Stimulated activated CD4-positive, alpha-beta T cell treated with anti-CD3 and anti-CD28 coated beads, Interleukin-1b, Interleukin-23, amount 100 ng/mL, for 1 hour (primary cell): ENCODE results near the gene PTPRN2.
"Not testable (repeated sequence)": the region's sequence is repeated elsewhere in the genome, so short reads cannot be mapped to it uniquely, and the experiment has no call there.

Experiments used
- DNase-seq, 2 donors: peaks; one replicate each; pipeline ENCODE4 v3.0.0-alpha.2; 2020; ENCODE audit warnings: low read depth in 2 of 2

PTPRN2 gene

DNA sequence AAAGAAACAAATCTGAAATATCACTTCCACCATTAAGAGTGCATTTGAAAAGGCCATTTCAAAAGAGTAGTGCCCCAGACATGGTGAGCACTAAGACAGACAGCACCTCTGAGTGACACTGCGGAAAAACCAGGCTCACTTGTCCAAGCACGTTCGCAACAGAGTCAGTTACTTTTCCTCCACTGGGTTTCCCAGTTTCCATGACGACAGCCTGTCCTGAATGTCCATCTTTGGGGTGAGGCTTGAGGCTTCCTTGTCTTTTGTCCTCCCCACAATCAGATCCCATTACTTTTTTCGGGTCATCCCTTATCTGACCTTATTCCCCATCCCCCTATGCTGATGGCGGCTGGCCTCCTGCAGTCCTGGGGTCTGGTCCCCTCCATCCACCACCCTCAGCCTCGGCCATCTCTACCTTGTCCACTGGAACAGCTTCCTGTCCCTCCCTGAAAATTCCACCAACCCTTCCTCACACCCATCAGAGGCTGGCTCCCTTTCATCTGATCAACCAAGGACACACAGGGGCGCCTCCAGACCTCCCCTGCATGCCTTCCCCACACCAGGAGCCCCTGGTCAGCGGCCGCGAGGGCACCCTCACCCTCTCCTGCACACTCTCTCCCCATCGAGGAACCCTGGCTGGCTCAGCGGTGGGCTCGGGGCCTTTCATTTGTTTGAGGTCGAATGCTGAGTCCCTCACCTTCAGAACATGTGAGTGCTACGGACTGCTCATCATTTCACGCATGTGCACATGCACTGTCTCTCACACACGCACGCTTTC lies 887.2 kb downstream of the PTPRN2 start:
- DNase-seq: no peak

DNA sequence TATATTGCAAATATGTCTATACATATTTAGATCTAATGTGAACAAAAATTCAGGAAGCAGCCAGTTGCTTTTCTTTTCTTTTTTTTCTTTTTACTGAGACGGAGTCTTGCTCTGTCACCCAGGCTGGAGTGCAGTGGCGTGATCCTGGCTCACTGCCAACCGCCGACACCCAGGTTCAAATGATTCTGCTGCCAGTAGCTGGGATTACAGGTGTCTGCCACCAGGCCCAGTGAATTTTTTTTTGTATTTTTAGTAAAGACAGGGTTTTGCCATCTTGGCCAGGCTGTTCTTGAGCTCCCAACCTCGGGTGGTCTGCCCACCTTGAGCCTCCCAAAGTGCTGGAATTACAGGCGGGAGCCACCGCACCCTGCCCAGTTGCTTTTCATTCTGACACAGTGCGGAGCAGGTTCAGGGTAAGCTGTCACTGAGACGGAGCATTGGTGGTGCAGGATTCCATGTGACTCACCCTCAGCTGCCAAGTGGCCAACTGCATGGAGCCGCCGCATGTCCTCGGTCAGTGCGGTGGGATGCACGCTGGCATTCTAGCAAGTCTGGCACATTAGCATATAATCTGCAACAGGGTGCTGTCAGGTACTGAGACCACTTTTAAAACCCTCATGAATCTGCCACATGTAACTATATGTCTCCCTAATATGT lies 888.1 kb downstream of the PTPRN2 start:
- no peak for DNase-seq

DNA sequence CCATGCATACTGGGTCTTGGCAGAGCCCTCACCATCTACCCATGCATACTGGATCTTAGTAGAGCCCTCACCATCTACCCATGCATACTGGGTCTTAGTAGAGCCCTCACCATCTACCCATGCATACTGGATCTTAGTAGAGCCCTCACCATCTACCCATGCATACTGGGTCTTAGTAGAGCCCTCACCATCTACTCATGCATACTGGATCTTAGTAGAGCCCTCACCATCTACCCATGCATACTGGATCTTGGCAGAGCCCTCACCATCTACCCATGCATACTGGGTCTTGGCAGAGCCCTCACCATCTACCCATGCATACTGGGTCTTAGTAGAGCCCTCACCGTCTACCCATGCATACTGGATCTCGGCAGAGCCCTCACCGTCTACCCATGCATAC lies 890.3 kb downstream of the PTPRN2 start:
- DNase-seq: not testable (repeated sequence)

DNA sequence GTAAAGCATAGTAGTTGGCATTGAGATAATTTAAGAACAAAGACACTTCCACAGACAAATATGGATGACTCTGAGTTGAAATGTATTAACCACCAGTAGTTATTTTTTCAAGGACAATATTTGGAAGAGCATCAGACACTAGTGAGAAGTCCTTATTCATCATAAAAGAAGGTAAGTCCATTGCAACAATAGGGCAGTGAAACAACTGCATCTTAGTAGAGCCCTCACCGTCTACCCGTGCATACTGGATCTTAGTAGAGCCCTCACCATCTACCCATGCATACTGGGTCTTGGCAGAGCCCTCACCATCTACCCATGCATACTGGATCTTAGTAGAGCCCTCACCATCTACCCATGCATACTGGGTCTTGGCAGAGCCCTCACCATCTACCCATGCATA lies 892.0 kb downstream of the PTPRN2 start:
- DNase-seq: not testable (repeated sequence)

DNA sequence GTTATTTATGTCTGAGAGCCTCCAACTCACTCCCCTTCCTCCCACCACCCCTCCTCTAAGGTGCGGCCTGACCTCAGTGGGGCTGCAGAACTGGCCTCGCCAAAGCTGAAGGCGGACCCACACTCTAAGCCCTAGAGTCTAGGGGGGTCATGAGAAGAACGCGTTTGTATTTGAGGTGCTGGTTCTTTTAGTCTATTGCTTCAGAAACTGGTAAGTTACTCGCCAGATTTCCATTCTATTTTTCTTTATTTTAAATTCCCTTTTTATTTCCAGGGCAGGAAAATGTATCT lies 893.3 kb downstream of the PTPRN2 start:
- no peak for DNase-seq

DNA sequence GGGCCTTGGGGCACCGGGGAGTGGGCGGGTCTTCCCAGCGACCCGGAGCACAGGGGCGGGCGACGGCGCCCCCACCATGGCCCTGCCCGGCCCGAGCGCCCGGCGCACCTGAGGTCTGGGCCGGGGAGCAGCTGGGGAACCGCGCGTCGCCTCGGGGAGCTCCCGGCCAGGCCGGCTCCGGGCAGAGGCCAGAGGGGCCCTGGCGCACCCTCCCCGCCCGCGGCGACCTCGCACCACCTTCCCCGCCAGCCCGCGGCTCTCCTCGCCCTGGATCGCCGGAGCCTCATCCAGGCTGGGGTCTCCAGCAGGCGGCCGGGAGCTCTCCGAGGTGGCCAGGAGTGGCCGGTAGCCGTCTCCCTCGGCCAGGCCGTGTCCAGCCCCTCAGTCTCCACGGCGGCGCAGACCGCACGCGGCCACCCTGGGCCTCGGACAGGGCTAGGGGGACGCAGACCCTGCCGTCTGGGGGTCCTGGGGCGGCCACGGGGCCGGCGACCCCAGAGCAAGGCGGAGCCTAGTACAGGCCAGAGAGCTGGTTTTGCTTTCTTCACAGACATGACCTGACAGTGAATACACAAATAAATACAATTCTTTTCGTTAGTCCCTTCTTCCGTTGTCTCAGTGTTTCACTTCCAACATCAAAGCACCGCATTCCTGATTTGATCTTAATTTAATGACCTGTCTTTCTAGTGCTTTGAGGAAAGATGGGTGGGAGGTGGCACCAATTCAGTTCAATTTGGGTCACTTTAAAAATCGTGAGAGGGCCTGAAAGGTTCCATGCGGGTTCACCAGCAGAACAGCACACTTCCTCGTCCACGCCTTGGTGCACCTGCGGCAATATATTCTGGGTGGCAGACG lies 893.9 kb downstream of the PTPRN2 start:
- DNase-seq: no peak

DNA sequence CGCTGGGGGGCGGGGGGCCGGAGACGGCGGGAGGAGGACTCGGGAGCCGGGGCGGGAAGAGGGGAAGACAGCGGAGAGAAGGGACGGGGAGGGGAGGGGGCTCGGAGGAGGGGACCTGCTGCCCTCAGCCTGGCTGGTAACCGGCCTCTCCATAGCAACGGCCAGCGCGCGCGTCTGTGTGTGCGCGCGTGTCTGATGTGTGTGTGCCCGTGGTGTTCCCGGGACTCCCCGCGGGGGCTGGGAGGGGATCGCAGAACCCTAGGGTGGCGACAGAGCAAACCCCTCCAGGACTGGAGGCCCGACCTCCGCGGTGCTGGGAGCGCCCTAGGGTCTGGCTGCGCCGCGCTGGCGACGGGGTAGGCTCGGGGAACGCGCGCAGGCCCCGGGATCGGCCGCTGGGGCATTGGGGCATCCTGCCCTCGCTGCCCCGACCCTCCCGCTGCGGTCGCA lies 894.5 kb downstream of the PTPRN2 start:
- DNase-seq: no peak

DNA sequence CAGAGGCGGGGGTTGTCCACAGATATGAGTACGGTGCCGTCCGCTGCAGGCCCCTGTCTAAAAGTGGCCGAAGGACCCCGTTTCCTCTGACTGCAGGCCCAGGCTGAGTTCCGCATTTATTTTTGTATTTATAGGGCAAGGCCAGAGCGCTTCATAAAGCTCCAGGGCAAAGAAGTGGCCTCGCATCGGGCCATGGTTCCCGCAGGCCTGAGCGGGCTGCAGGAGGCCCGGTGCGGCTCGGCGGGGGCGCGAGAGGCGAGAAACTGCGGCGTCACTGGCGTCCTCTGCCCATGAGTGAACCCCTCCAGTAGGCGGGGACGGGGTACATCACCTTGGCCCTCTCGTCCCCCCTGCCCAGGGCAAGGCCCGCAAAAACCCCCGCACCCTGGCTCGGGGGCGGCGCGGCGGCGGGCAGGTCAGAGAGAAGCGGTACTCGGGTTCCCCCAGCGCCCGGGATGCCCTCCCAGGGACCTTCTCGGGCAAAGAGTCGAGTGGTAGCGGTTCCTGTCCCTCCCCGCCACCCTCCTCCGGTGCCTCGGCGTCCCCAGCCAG lies 895.1 kb downstream of the PTPRN2 start:
- no peak for DNase-seq

DNA sequence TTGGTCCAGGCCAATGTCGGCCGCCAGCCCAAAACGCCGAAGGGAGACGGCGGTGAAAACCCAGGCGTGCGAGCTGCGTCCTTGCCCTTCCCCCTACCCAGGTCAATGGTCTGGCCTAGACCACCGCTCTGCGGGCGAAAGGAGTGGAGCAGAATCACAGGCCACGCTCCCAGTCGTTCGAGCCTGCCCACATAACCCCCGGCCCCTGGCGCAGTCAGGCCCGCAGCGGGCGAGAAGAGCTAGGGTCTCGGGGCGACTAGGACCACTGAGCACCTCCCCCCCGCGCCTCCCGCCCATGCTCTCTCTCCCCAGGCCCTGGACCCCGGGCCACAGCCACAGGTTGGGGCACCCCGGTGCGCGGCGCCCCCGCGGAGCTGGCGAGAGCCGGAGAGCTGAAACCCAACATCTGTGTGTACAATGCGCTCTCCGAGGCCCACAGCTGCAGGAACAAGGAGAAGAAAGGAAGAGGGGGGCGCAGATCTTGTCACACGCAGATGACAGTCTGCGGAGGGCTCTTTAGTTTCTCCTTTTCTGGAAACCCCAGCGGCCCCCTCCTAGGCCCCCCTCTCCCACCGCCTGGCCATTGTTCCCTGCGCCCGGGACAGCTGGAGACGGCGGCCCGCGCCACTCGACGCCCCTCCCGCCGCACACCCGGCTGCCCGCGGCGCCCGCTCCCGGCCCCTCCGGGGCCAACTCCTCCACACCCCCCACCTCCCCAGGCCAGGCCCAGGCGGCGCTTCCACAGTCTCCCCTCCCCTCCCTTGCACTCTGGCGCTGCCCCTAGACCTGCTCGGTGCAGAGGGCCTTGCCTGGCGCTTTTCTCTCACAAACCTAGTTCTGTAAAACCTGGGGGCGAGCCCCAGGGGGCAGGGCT lies 895.8 kb downstream of the PTPRN2 start:
- DNase-seq: no peak

DNA sequence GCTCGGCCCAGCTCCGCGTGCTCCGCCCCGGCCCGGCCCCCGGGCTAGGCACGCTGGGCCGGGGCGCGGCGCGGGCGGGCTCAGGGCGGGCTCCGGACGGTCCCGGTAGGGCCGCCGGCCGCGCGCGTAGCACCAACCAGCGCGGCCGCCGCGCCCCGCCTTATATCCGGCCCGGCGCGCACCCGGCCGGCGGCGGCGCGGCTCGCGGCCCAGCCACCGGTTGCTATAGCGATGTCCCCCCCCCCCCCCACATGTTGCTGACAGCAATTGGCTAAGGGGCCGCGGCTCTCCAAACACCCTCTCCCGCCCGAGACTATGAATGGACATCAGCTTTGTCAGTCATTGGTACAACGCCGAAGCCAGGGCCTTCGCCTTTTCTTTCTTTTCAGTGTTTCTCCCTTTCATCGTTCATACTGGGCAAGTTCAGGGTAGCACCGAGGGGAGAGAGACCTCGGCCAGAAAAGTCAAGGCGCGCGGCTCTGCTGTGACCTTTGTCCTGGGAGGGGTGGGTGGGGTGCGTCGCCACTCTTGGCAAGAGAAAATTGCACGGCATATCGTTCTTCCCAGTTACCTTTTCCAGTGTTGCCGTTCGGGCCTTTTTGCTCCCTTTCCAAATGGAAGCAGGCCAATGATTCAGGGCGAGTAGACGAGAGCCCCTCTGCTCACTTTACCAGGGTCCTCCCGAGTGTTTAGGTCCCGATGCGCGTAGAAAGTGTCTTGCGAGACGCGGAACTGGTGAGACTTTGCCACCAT lies 896.6 kb downstream of the PTPRN2 start:
- DNase-seq: no peak

DNA sequence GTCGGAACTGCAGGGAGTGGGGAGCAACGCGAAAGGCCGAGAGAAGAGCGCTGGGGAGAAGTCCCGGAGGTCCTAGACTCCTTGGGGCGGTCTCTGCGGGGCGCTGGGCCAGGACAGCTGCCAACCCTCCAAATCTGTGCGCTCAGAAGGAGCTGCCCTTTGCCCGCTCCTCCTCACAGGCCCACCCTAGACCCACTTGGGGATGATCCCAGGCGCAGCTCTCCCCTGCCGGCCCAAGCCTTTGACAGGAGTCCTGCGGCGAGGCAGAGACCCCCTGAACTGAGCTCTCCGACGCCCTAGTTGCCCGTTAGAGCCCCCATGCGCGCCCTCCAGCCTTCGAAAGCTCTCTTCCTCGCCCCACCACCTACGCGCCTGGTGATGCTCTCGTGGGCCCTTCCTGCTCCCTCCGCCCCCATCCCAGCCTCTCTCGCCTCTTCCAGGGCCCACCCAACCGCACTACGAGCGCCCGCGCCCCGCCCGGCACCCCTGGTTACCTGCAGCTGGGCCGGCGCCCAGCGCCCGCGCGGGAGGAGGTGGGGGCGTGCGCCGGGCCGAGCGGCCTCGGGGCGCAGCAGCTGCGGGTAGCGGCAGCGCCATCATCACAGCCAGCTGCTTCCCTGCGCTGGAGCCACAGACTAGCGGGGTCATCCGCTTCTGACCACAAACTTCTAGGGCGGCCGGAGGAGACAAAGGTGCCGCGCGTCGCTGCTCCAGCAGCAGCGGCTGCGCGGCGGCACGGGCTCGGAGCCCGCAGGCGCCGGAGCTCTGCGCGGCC lies 897.4 kb downstream of the PTPRN2 start:
- no peak for DNase-seq

DNA sequence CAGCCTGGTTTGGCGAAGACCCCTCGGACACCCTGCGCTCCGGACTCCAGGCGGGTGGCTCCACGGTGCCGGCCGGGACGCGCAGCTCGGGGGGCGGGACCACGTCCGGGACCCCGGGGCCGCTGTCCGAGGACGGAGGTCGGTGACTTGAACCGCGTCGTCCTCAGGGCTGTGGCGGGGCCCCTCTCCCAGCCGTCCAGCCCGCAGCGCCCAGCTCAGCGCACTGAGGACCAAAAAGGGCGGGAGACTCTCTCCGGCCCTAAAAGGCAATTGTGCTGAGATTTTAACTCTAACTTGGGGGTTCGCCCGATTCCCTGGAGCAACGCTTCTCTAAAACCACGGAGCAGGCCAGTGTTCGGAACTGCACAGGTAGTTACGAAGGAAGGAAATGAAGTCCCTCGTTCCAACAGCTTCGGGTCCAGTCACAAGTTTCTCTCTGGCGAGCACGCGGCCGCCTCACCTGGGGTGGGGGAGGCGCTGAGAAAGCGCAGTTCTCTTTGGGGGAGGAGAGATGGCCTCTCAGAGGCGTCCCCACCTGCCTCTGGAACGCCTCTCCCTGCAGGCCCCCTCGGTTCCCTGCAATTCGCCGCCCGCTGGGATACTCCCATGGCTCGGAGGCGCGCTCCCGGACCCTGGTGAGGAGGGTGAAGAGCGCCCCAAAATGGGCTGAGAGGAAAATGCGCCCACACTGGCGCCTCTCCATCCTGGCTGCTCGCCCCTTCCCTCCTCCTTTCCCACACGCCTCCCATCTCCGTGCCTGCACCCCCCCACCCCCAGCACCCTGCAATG lies 898.2 kb downstream of the PTPRN2 start:
- DNase-seq: no peak

DNA sequence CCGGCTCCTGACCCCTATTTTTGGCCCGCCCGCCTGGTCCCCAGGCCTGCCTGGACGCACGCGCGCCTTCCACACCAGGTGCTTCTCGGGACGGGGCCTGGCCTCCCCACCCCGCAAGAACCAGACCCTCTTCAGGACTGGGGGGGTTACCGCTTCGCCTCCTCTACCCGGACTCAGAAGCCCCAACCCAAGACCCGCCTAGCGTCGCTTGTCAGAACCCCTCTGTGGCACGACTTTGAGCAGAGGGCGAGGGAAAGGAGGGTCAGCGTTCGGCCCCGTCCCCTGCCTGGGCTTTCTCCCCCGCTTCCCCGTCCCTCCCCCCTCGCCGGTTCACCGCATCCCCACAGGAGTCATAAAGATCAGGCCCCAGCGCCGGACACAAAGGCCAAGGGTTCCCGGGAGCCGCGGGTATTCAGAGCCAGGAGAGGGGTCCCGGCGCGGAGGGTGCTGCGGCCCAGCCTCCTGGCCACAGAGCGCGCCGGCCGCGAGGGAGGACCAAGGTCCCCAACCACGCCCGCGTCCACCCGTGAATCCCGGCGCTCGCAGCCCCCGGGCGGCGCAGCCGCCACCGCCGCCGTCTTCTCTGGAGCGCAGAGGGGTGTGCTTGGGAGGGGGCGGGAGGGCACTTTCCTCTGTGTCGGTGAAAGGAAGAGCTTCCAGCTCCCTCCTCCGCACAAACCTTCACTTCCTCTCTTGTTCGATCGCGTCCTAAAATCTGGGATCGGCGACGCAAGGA lies 898.9 kb downstream of the PTPRN2 start:
- no peak for DNase-seq

DNA sequence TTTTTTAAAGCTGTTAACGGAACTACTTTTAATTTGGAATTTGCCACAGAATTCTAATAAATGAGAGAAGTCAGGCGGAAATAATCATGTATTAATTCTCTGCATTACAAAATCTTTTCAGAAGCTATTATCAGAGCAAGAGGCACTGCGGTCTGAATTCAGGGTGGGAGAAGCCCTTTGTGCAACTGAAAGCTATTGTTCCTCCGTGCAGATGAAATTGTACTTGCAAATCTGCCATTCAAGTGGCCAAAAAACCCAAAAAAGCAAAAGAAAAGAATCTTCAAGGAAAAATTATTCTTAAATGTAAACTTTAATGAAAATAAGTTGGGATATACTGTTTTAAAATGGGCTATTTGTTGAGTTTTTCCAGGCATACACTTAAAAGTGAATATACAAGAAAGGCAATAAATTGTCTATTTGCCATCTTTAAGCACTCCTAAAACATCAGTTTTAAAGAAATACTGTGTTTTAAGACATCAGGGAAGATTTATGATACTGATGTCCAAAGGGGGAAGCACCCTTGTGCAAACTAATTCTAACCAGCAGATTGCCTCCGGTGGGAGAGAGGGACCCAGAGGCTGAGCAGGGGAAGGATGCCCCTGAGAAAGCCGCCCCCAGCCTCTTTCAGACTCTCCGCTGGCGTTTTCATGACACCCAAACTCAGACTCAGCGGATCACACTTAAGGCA lies 899.6 kb downstream of the PTPRN2 start:
- DNase-seq: no peak

DNA sequence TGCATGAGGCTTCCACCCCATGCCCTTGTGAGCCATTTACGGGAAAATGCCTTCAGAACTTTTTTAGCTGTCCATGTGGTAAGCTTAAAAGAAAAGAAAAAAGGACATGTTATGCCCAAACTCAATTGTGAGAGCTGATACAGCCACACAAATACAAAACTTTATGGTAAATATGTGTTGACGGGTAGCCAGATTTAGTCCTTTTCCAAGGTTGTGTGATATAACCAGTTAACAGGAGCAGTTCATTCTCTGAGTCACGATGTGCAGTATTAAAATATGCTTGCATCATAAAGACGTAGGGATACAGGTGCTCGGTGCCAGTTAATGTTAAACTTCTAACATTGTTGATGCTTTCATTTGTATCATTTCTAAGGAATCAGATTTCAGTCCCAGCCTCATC lies 900.5 kb downstream of the PTPRN2 start:
- DNase-seq: no peak

DNA sequence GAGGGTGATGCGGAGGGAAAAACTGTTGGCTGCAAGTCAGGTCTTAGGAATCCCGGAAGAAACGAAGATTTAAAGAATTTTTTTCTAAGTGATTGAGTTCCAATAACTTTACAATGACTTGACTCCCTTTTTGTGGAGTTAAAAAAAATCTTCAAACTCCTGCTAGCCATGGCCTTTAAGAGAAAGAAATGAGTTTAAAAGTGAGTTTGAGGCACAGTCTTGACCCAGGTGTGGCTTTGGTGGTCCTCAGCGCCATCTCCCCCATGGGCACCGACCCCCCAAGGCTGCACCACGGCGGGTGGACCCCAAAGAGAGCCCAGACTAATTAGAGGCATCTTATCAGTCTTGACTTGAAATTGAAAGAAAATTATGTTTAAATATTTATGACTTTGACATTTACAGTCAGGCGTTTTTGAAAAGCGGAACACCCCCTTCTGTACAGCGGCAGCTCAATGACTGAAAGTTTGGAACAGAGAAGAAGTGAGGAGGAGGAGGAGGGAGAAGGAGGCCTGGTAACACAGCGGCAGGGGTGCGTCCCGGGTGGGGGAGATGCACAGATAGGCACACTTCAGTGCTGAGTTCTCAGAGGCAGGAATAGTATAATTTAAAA lies 901.2 kb downstream of the PTPRN2 start:
- DNase-seq: no peak
